Osteoblast (primary cell): Measurements from ENCODE around the gene NDUFS6. TPM values are rescaled to one million over a fixed set of nuclear protein-coding genes. Genes with fewer than 3 reads are reported as not detected.

Experiments
- DNase-seq: peaks from one replicate; pipeline ENCODE4 v3.0.0; 2011; ENCODE audit warnings: low spot score, mixed read lengths; ENCODE audit not compliant: insufficient read length; ENCODE audit errors: missing footprints
- H2AFZ ChIP-seq: 2 replicates; pipeline ENCODE4 v1.6.0; 2011; ENCODE audit warnings: mild to moderate bottlenecking, low read length
- H3K27ac ChIP-seq: 2 replicates; pipeline ENCODE4 v1.5.1; 2011; ENCODE audit warnings: mild to moderate bottlenecking, low read depth, low read length, moderate library complexity
- H3K27me3 ChIP-seq: 2 replicates; pipeline ENCODE4 v1.6.0; 2012; ENCODE audit warnings: mild to moderate bottlenecking, control low read depth, inconsistent platforms, low read length, moderate library complexity; ENCODE audit not compliant: insufficient read depth
- H3K36me3 ChIP-seq: 2 replicates; pipeline ENCODE4 v1.5.1; 2011; ENCODE audit warnings: mild to moderate bottlenecking, low read length, control low read depth, moderate library complexity; ENCODE audit not compliant: insufficient read depth
- H3K4me1 ChIP-seq: 2 replicates; pipeline ENCODE4 v1.5.1; 2011; ENCODE audit warnings: mild to moderate bottlenecking, low read length, control low read depth, moderate library complexity; ENCODE audit not compliant: insufficient read depth
- H3K4me2 ChIP-seq: 2 replicates; pipeline ENCODE4 v1.6.0; 2011; ENCODE audit warnings: mild to moderate bottlenecking, low read length; ENCODE audit not compliant: insufficient read depth
- H3K4me3 ChIP-seq: fragments of 200-600 bp; sonication (generic); 3 replicates; pipeline ENCODE4 v1.5.1; 2012; ENCODE audit warnings: mild to moderate bottlenecking, low read length, inconsistent platforms; ENCODE audit not compliant: insufficient read depth
- H3K79me2 ChIP-seq: 2 replicates; pipeline ENCODE4 v1.6.0; 2012; ENCODE audit warnings: mild to moderate bottlenecking, low read length, control low read depth, inconsistent platforms; ENCODE audit not compliant: insufficient read depth
- H3K9me3 ChIP-seq: 2 replicates; pipeline ENCODE4 v1.5.1; 2011; ENCODE audit warnings: low read depth, low read length, control low read depth
- H4K20me1 ChIP-seq: 2 replicates; pipeline ENCODE4 v1.6.0; 2012; ENCODE audit warnings: mild to moderate bottlenecking, low read length, control low read depth; ENCODE audit not compliant: insufficient read depth
- total RNA-seq: library from RNA; depleted of rRNA; stranded (reverse); fragments of >200 nt; gene quantifications from 2 replicates; pipeline ENCODE4 v1.2.3, GENCODE V29; 2012
- TF ChIP-seq, protein P1 (sequence below): IDR thresholded peaks from 2 replicates; pipeline ENCODE4 v1.5.1; 2011; ENCODE audit warnings: mild to moderate bottlenecking, low read depth, low read length, moderate library complexity; ENCODE audit errors: extremely low read depth

NDUFS6 gene
- total RNA-seq, 1 donor = 23.9 TPM

DNA sequence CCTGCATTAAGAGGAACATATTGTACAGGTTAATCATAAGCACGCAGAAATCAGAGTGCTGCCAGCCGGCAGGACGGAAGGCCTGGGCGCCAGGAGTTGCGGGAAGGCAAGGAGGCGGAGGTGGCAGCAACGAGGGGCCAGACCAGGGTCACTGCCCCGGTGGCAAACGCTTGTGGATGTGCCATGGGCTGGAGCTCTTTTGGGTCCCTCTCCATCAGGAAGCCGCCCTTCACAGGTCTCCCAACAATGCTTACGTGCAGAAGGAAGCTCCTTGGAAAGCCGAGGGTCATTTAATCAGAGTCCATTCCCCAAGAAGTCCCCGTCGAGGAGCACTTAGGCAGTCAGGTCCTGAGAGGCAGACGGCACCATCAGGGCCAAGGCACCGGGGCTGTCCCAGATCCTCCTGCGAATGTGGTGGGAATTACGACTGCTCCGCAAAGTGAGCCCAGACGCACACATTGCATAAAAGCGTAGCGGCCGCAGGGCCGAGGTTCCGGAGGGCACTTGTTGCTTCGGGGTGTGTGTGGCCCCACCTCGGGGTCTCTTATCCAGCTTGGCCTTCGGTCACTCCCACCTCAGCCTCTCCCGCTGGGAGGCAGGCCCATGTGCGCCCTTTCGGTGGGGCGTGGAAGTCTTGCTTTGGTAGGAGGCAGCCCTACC lies 22.1 kb upstream of the NDUFS6 start:
- H3K4me3 ChIP-seq = no peak overlapping the region
- no peak overlapping the region for H3K4me2 ChIP-seq
- H4K20me1 ChIP-seq = no peaks in the 10 kb centered on the region
- H3K36me3 ChIP-seq = no peaks in the 10 kb centered on the region
- no peaks in the 10 kb centered on the region for H3K79me2 ChIP-seq
- H3K4me1 ChIP-seq = no peaks in the 10 kb centered on the region
- H2AFZ ChIP-seq = no peak overlapping the region
- no peak overlapping the region for H3K27ac ChIP-seq
- H3K9me3 ChIP-seq = no peaks in the 10 kb centered on the region
- TF ChIP-seq, protein P1, sequence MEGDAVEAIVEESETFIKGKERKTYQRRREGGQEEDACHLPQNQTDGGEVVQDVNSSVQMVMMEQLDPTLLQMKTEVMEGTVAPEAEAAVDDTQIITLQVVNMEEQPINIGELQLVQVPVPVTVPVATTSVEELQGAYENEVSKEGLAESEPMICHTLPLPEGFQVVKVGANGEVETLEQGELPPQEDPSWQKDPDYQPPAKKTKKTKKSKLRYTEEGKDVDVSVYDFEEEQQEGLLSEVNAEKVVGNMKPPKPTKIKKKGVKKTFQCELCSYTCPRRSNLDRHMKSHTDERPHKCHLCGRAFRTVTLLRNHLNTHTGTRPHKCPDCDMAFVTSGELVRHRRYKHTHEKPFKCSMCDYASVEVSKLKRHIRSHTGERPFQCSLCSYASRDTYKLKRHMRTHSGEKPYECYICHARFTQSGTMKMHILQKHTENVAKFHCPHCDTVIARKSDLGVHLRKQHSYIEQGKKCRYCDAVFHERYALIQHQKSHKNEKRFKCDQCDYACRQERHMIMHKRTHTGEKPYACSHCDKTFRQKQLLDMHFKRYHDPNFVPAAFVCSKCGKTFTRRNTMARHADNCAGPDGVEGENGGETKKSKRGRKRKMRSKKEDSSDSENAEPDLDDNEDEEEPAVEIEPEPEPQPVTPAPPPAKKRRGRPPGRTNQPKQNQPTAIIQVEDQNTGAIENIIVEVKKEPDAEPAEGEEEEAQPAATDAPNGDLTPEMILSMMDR = no peak
- peaks cover 7% of the 10 kb centered on the region for H3K27me3 ChIP-seq
- no peak for DNase-seq

DNA sequence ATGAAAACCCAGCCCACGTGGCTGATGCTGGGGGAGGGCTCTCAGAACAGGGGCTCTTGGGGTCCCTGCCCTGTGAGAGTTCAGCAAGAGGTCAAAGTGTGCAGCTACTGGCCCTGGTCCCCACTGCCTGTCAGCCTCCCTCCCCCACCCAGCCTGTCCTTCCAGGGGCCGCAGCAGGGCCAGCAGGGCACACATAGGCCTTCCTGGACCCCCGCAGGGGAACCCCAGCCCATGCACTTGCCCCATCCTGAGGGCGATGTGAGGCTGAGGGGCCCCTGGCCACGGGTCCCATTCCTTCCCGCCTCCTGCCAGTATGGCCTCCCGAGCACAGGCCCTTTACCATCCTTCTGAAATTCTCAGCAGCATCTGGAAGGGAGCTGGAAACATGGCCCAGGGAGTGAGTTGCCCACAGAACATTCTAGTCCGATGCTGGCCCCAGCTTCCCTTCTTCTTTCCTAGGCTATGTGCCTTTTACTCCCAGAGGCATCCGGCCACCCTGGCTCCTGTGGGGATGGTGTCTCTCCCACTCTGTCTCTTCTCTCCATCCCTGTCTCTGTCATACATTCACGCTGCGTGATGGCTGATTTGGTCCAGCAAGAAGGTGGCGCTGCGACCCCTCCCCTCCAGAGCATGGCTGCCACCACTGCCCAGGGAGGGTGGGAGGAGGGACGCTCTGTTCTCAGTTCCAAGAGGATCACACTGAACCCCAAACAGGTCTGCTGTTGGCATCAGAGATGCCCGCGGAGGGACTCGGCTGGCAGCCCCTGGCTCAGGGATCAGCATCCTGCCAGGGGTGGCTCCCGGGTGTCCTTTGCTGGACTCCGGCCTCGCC lies 21.2 kb upstream of the NDUFS6 start:
- no peak overlapping the region for H2AFZ ChIP-seq
- TF ChIP-seq, protein P1 = no peak
- no peaks in the 10 kb centered on the region for H3K79me2 ChIP-seq
- no peaks in the 10 kb centered on the region for H3K36me3 ChIP-seq
- peaks cover 8% of the 10 kb centered on the region for H3K27me3 ChIP-seq
- H4K20me1 ChIP-seq = no peaks in the 10 kb centered on the region
- H3K9me3 ChIP-seq = no peaks in the 10 kb centered on the region
- H3K4me3 ChIP-seq = no peak overlapping the region
- H3K4me2 ChIP-seq = no peak overlapping the region
- H3K27ac ChIP-seq = no peak overlapping the region
- peak; percentile 67 for DNase-seq
- no peaks in the 10 kb centered on the region for H3K4me1 ChIP-seq

DNA sequence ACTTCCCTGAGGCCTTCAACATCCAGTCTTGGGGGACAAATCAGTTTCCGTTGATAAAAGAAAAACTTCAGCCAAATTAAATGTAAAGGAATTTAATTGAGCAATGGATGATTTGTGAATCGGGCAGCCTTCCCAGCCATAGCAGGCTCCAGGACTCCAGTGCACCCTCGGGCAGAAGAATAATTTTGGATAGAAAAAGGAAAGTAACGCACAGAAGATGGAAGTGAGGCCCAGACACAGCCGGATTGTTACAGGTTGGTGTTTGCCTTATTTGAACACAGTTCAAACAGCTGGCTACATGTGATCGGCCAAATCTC lies 20.6 kb upstream of the NDUFS6 start:
- H3K79me2 ChIP-seq = no peaks in the 10 kb centered on the region
- no peak overlapping the region for H3K4me2 ChIP-seq
- H3K27me3 ChIP-seq = peaks cover 10% of the 10 kb centered on the region
- no peak for DNase-seq
- H4K20me1 ChIP-seq = no peaks in the 10 kb centered on the region
- H3K4me3 ChIP-seq = no peak overlapping the region
- H3K36me3 ChIP-seq = no peaks in the 10 kb centered on the region
- H2AFZ ChIP-seq = no peak overlapping the region
- TF ChIP-seq, protein P1 = no peak
- H3K9me3 ChIP-seq = no peaks in the 10 kb centered on the region
- H3K27ac ChIP-seq = no peak overlapping the region
- no peaks in the 10 kb centered on the region for H3K4me1 ChIP-seq

DNA sequence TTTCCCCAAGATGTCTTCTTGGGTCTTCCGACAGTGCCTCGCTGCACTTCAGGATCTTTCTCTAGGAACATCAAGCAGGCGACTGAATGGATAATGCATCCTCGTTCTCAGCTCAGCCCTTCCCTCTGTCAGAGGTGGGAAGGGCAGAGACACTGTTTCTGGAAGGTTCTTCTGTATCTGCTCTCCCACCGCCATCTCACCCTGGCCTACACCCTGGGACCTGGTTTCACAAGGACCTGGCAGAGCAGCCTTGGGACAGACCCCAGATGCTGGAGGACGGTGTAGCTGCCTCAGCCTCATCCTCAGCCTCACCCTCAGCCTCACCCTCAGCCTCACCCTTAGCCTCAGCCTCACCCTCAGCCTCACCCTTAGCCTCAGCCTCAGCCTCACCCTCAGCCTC lies 20.1 kb upstream of the NDUFS6 start:
- Histone ChIP-seq H3K9me3 (no peaks in the 10 kb centered on the region), H3K4me1 (no peaks in the 10 kb centered on the region), H2AFZ (no peak overlapping the region), H3K36me3 (no peaks in the 10 kb centered on the region), H3K27ac (no peak overlapping the region), H3K27me3 (peaks cover 10% of the 10 kb centered on the region), H3K4me2 (no peak overlapping the region), H4K20me1 (no peaks in the 10 kb centered on the region), H3K79me2 (no peaks in the 10 kb centered on the region), H3K4me3 (no peak overlapping the region)
- TF ChIP-seq, protein P1 = no peak
- DNase-seq = peak; percentile 49
